ENCODE data around the gene ALG9. TPM values are rescaled to one million over a fixed set of nuclear protein-coding genes. Genes with fewer than 3 reads are reported as not detected.

The ALG9 gene
- polyA plus RNA-seq, 2 of the 4 experiments (the other 2 are of a cell fraction) = 15.3 to 33.3 TPM

DNA sequence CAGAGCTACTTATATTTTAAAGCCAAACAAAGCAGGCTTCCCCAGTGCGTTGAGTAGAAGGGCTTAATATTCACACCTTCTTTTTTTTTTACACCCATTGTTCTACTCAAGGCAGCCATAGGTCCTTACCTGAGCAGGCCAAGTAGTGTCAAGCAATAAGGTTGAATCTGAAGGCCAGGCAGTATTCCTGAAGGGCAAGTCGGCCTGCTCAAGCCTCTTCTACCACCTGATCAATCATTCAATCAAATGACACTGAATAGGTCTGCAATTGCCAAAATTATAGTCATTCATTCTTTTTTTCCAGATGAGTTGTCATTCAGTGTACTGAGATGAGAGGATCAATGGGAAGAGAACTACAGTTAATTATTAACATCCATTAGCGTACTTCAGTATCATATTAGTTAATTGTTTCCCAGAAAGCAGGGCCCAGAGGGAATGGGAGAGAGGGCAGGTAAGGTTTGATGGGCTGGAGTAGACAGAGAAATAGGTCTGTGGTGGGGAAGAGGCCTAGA is 93.3 kb downstream of the ALG9 start:
- CTCF ChIA-PET = interaction anchor here (0.7 to 6.3 kb wide), 20 partner anchors 10 to 332 kb away, joined by 3 to 59 read pairs (median 10); partner anchors contain the start of genes PPP2R1B and SIK2
- Histone ChIP-seq H3K4me2 (no peak overlapping the region), H3K9me3 (no peaks in the 10 kb centered on the region), H3K27ac (no peak overlapping the region), H3K4me3 (no peak overlapping the region), H3K4me1 (no peaks in the 10 kb centered on the region)
- 100% methylated on average over 3 of the region's 3 CpGs for whole genome bisulfite sequencing (ENCODE audit: missing lambda C conversion rate)
- DNase-seq (ENCODE audit: low read depth in 1 of 2, low spot score in 1 of 2) = no peak
- POLR2A ChIA-PET = no interaction called here
- TF ChIP-seq HDAC2 (IDR thresholded peaks at IDR 0.05) (no peak), MAZ (IDR thresholded peaks at IDR 0.05; ENCODE audit: borderline replicate concordance, low read depth, low read length) (no peak), FOSB (CRISPR knock-in tag; IDR thresholded peaks at IDR 0.05) (no peak), ZC3H11A (IDR thresholded peaks at IDR 0.05) (no peak), POLR2A (IDR thresholded peaks at IDR 0.05; ENCODE audit: low read length) (no peak), ELK1 (IDR thresholded peaks at IDR 0.05; ENCODE audit: low read depth, low read length) (no peak), GATA3 (IDR thresholded peaks at IDR 0.05; ENCODE audit: borderline replicate concordance) (no peak), ZNF302 (CRISPR knock-in tag; IDR thresholded peaks at IDR 0.05) (no peak), NR3C1 (IDR thresholded peaks at IDR 0.05) (no peak), TFCP2L1 (CRISPR knock-in tag; IDR thresholded peaks at IDR 0.05) (no peak), CBX8 (IDR thresholded peaks at IDR 0.05) (no peak), FOSL2 (IDR thresholded peaks at IDR 0.05) (no peak), FOSL2 (CRISPR knock-in tag; IDR thresholded peaks at IDR 0.05) (no peak), SMC3 (IDR thresholded peaks at IDR 0.05) (no peak), E2F6 (IDR thresholded peaks at IDR 0.05; ENCODE audit: borderline replicate concordance, low read depth) (no peak), JUN (IDR thresholded peaks at IDR 0.05) (no peak), PHF8 (IDR thresholded peaks at IDR 0.05; ENCODE audit: borderline replicate concordance, low read depth) (no peak)
- TF ChIP-seq, protein P1, sequence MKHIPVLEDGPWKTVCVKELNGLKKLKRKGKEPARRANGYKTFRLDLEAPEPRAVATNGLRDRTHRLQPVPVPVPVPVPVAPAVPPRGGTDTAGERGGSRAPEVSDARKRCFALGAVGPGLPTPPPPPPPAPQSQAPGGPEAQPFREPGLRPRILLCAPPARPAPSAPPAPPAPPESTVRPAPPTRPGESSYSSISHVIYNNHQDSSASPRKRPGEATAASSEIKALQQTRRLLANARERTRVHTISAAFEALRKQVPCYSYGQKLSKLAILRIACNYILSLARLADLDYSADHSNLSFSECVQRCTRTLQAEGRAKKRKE (CRISPR knock-in tag; IDR thresholded peaks at IDR 0.05; ENCODE audit: low read depth) = no peak
- FAIRE-seq = no peak
- ATAC-seq = no peak

DNA sequence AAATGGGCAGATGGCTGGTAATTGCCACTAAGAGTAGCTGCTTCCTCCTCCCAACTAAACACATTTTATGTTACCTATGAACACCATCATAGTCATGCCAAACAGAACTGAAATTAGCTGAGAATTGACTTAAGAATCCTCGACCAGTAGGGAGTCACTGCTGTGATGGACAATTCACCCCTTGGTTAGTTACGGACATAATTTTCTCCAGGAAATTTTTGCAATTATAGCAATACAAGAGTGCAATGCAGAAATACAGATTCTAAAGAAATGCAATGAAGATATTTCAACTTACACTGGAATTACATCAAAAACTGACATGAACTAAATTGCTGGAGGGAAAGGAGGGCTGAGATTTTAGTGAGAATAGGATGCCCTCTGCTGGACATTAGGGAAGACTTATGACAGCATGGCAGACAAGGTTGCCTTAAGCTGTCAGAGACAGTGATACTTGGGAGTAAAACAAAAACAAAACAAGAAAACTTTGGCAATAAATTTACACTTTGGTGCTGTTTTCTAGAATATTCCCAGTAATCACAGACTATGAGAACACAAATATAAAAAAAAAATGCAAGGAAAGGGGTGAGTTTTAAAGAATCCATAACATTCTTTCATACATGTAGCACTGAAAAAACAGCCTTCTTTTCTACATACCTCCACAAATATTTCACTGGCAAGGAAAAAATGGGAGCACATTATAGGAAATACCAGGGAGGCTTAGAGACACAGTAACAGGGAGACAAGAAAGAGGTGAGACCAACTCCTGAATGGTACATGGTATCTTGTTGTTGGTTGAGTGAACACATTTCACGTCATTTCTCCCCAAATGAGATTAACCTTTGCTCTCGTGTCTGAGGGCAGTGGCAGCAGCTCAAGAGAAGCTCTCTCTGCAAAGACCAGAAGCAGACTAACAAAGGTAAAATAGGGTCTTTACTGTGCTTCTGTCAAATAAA is 94.0 kb downstream of the ALG9 start:
- ChIA-PET POLR2A (interaction anchor here (0.5 kb wide), 1 partner anchor 11 kb away, joined by 4 read pairs; the partner anchor contains the start of gene PPP2R1B), CTCF (interaction anchor here (0.6 to 6.3 kb wide), 41 partner anchors 10 to 331 kb away, joined by 3 to 59 read pairs (median 4); partner anchors contain the start of genes PPP2R1B and SIK2)
- TF ChIP-seq, protein P2, sequence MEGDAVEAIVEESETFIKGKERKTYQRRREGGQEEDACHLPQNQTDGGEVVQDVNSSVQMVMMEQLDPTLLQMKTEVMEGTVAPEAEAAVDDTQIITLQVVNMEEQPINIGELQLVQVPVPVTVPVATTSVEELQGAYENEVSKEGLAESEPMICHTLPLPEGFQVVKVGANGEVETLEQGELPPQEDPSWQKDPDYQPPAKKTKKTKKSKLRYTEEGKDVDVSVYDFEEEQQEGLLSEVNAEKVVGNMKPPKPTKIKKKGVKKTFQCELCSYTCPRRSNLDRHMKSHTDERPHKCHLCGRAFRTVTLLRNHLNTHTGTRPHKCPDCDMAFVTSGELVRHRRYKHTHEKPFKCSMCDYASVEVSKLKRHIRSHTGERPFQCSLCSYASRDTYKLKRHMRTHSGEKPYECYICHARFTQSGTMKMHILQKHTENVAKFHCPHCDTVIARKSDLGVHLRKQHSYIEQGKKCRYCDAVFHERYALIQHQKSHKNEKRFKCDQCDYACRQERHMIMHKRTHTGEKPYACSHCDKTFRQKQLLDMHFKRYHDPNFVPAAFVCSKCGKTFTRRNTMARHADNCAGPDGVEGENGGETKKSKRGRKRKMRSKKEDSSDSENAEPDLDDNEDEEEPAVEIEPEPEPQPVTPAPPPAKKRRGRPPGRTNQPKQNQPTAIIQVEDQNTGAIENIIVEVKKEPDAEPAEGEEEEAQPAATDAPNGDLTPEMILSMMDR (IDR thresholded peaks at IDR 0.05) = peak; percentile 73
- TF ChIP-seq KDM1A (IDR thresholded peaks at IDR 0.05; ENCODE audit: low read depth) = no peak
- peak; percentile 86 for TF ChIP-seq SMC3 (IDR thresholded peaks at IDR 0.05)
- TF ChIP-seq RAD21 (conservative IDR thresholded peaks at IDR 0.05 in 1 of 2, IDR thresholded peaks at IDR 0.05 in 1 of 2) = peak; percentile 76 to 84
- DNase-seq (ENCODE audit: low read depth in 1 of 2, low spot score in 1 of 2) (peak; percentile 47 to 66), ATAC-seq (peak; percentile 92 to 98), FAIRE-seq (no peak)
- no peak overlapping the region for H3K27ac ChIP-seq
- no peak overlapping the region for H3K4me2 ChIP-seq
- no peak overlapping the region for H3K4me3 ChIP-seq
- no peaks in the 10 kb centered on the region for H3K9me3 ChIP-seq
- WGBS (ENCODE audit: missing lambda C conversion rate) = 81% methylated on average over 4 of the region's 4 CpGs
- H3K4me1 ChIP-seq = no peaks in the 10 kb centered on the region
